Measurements from ENCODE around the gene CYBC1.

Gene CYBC1

DNA sequence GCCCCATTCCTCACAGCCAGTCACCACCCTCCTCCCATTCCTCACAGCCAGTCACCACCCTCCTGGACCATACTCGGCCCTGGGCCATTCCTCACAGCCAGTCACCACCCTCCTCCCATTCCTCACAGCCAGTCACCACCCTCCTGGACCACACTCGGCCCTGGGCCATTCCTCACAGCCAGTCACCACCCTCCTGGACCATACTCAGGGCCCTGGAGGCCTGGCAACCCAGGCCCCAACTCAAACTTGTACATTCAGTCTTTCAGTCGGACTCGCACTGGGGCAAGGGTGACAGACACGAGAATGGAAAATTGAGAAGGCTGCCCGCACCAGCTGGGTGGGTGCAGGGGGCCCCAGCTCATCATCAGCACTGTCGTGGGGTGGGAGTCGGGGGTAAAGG, 38.6 kb upstream of the CYBC1 start:
- in situ Hi-C loops (cut with MboI; ENCODE audit: low sequenced_read_pairs, unreplicated experiment): no loop called here
- TF ChIP-seq, protein P1, sequence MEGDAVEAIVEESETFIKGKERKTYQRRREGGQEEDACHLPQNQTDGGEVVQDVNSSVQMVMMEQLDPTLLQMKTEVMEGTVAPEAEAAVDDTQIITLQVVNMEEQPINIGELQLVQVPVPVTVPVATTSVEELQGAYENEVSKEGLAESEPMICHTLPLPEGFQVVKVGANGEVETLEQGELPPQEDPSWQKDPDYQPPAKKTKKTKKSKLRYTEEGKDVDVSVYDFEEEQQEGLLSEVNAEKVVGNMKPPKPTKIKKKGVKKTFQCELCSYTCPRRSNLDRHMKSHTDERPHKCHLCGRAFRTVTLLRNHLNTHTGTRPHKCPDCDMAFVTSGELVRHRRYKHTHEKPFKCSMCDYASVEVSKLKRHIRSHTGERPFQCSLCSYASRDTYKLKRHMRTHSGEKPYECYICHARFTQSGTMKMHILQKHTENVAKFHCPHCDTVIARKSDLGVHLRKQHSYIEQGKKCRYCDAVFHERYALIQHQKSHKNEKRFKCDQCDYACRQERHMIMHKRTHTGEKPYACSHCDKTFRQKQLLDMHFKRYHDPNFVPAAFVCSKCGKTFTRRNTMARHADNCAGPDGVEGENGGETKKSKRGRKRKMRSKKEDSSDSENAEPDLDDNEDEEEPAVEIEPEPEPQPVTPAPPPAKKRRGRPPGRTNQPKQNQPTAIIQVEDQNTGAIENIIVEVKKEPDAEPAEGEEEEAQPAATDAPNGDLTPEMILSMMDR (IDR thresholded peaks at IDR 0.05; ENCODE audit: borderline replicate concordance, control extremely low read depth, extremely low read depth, insufficient read depth, missing control alignments): no peak
- DNase-seq (ENCODE audit: low spot score): no peak

GRCh38 chr17:82487910-82488309, 37.4 kb upstream of the CYBC1 start:
- in situ Hi-C loops (cut with MboI; ENCODE audit: low sequenced_read_pairs, unreplicated experiment): no loop called here
- DNase-seq (ENCODE audit: low spot score): no peak
- TF ChIP-seq, protein P1 (IDR thresholded peaks at IDR 0.05; ENCODE audit: borderline replicate concordance, control extremely low read depth, extremely low read depth, insufficient read depth, missing control alignments): no peak

DNA sequence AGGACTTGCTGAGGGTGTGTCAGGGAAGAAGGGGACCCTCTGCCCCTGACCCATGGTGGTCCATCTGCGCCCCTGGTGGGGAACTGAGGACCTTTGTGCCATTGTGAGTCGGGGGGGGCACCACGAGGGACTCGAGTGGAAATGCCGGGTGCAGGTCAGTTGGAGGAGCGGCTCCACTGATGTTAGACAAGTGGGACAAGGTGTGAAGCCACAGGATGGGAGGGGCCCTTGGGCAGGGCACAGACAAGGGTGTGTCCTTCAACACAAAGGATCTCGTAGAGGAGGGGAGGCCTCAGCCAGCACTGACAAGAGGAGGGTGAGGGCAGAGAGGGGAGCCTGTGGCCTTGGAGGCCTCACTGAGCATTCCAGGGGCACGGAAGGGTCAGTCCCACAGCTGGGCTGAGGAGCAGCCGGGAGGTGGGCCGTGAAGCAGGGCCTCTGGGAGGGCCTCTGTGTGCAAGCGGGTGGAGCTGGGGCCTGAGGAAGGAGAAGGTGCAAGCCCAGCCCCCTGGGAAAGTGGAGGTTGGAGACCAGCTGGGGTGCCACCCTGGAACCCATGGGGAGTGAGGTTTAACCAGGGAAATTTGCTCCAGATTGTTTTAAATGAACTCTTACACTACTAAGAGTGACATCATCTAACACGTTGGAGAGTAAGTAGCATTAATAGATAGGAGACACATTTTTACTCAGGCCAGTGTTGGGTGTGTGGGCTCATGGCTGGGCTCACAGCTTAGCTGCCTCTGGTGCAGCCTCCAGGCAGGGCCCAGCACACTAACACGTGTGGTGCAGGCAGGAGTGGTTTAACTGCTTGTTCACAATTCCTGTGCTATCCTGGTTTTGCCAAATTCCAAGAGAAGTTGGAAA, 35.9 kb upstream of the CYBC1 start:
- in situ Hi-C loops (cut with MboI; ENCODE audit: low sequenced_read_pairs, unreplicated experiment): no loop called here
- TF ChIP-seq, protein P1 (IDR thresholded peaks at IDR 0.05; ENCODE audit: borderline replicate concordance, control extremely low read depth, extremely low read depth, insufficient read depth, missing control alignments): no peak
- DNase-seq (ENCODE audit: low spot score): no peak

- no peak for DNase-seq (ENCODE audit: low spot score)
- TF ChIP-seq, protein P1 (IDR thresholded peaks at IDR 0.05; ENCODE audit: borderline replicate concordance, control extremely low read depth, extremely low read depth, insufficient read depth, missing control alignments): no peak
- in situ Hi-C loops (cut with MboI; ENCODE audit: low sequenced_read_pairs, unreplicated experiment): no loop called here
Observed at GRCh38 chr17:82483836-82484235, 33.3 kb upstream of the CYBC1 start.

DNA sequence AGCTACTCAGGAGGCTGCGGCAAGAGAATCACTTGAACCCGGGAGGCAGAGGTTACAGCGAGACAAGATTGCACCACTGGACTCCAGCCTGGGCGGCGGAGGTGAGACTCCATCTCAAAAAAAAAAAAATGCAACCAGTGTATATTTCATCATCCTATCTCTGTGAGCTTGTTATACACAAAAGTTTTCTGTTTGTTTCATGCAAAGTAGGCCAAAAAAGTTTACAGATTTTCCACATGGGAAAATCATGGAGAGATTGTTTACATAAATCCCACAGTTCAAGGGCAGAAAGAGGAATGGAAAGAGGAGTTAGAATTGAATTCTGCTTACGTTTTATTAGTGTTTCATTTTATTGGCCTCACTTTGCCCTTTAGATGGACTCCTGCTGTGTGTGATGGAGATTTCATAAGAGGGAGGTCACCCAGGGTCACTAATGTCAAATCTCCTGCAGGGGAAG, 32.7 kb upstream of the CYBC1 start:
- TF ChIP-seq, protein P1 (IDR thresholded peaks at IDR 0.05; ENCODE audit: borderline replicate concordance, control extremely low read depth, extremely low read depth, insufficient read depth, missing control alignments): no peak
- in situ Hi-C loops (cut with MboI; ENCODE audit: low sequenced_read_pairs, unreplicated experiment): no loop called here
- DNase-seq (ENCODE audit: low spot score): no peak

DNA sequence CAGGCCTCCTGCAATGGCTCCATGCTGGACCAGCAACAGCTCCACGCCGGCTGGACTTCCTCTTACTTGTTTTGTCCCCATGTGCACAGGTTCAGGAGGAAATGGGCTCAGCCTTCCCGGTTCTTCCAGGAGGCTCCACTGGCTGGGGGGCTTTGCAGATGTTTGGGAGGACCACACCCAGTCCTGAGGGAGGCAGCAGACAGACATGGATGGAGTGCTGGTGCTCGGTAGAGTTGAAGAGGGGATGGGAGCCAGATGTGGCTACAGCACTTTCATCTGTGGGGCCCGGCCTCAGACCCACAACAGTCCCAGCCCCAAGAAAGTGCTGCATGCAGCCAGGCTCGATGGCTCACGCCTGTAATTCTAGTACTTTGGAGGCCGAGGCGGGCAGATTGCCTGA, 29.8 kb upstream of the CYBC1 start:
- in situ Hi-C loops (cut with MboI; ENCODE audit: low sequenced_read_pairs, unreplicated experiment): no loop called here
- TF ChIP-seq, protein P1 (IDR thresholded peaks at IDR 0.05; ENCODE audit: borderline replicate concordance, control extremely low read depth, extremely low read depth, insufficient read depth, missing control alignments): no peak
- DNase-seq (ENCODE audit: low spot score): no peak

Data from GM13976 (cell line).